GM21367 (cell line): ENCODE measurements around the gene CALHM3.

Experiments
- ATAC-seq: cut with Tn5 transposase; IDR thresholded peaks from one replicate; pipeline ENCODE4 v1.9.1; 2021; ENCODE audit not compliant: unreplicated experiment

CALHM3 gene

GRCh38 chr10:103475437-103475836 is 3.6 kb downstream of the CALHM3 start:
- no peak for ATAC-seq

DNA sequence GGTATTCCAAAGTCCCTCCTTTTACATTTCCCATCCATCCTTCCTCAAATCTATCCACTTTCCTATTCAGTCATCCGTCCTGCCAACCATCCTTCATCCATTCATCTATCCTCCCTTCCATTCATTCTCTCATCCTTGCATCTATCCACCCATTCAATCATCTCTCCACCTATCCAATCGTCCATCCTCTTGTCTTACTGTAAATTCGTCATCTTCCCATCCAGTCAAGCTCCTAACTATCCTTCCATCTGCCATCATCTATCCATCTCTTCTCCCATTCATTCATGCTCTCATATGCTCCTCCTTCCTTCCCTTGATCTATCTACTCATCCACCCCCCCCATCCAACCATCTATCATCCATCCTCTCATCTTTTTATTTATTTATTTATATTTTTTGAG is 5.0 kb downstream of the CALHM3 start:
- ATAC-seq = no peak

GRCh38 chr10:103473261-103473671 is 5.8 kb downstream of the CALHM3 start:
- ATAC-seq = no peak

DNA sequence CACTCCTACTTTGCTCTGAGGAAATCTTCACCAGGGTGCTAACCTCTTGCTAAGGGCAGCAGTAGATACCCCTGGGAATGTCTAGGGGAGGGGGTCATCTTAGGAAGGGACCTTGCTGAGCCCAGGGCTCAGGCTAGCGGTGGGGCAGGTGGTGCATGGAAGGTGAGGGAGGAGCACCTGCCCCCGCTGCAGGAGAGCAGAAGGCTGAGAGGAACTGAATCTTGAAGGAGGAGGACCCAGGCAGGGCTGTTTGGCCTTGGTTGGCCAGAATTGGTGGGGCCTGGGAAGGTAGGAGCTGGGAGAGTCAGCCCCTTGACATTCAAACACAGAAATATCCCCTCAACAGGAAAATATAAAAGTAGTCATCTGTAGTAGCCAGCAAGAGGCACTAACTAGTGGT is 7.0 kb downstream of the CALHM3 start:
- ATAC-seq = no peak

DNA sequence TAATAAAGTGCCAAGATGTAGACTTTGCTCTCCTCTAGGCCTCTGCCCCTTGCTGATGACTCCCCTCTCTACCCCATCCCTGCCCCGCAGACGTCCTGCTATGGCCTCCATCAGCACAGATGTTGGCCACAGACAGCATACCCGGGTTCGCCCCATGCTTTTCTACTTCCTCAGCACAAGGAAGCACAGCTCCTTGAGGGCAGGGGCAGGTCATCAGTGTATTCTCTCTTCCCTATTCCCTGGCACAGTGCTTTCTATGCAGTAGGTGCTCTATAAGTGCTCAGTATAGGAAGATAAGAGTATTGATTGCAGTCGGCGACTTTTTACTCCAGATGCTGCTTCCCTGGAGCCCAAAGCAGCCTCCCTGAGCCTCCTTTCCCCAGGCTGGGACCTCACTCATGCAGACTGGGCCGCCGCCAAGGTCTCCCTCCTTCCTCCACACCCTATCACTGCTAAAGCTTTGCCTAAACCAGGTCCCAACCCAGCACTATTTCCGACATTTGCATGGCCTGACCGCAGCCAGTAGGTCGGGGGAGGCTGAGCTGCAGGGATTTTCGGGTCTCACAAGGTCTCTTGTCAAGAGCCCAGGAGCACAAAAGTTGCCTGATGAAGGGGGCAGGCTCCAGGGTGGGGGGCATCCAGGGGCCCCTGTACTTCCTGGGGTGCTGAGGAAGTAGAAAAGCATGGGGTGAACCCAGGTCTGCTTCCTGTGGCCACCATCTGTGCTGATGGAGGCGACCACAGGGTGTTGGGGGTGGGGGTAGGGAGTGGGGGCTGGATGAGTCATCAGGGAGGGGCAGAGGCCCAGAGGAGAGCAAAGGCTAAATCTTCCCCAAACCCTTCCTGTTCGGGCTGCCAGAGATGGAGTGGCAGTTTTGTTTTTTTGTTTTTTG is 8.0 kb downstream of the CALHM3 start:
- peak; percentile 67 for ATAC-seq

DNA sequence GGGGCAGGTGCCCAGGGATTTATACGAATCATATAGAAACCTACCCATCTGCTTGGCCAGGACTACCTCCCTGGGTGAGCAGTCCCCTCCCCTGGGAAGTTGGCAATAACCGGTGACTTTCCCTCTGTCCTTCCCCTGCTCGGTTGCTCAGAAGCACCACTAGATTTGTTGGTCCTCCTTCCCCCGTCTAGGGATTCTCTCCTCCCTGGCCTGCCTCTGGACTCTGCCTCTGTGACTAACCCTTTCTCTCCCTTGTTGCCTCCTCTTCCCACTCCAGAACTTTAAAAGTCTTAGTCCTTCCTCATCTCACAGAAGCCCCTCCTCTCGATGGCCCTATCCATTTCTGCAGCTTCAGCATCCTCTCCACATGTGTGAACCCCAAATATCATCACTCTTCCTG is 9.8 kb downstream of the CALHM3 start:
- ATAC-seq = no peak

GRCh38 chr10:103467406-103467805 is 11.6 kb downstream of the CALHM3 start:
- peak; percentile 32 for ATAC-seq

GRCh38 chr10:103466734-103467133 is 12.3 kb downstream of the CALHM3 start:
- no peak for ATAC-seq

DNA sequence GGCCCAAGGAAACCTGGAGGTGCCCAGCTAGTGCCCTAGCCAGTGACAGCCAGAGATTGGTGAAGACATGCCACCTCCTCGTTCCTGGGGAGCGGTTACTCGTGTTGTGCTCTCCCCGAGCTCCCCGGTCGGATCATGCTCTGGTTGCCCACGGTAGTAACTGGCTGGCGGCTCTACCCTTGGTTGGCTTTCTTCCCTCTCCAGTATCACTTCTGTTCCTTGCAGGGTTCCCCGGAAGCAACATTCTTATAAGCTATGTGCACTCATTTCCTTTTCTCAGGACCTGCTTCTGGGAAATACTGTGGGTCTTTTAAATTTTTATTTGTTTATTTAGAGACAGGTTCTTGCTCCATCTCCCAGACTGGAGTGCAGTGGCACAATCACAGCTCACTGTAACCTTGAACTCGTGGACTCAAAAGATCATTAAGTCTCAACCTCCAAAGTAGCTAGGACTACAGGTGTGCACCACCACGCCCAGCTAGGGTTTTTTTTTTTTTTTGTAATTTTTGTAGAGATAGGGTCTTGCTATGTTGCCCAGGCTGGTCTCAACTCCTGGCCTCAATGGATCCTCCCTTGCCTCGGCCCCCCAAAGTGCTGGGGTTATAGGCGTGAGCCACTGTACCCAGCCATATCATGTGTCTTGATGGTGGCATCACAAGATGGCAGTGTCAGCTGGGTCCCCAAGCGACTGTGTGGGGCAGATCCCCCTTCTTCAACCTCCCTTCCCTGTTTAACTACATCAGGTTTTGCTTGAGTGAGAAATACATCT is 13.4 kb downstream of the CALHM3 start:
- no peak for ATAC-seq

- ATAC-seq = no peak
These were observed 15.5 kb downstream of the CALHM3 start for GRCh38 chr10:103463499-103463898.

- no peak for ATAC-seq
These were observed 19.4 kb downstream of the CALHM3 start for GRCh38 chr10:103459615-103460014.

DNA sequence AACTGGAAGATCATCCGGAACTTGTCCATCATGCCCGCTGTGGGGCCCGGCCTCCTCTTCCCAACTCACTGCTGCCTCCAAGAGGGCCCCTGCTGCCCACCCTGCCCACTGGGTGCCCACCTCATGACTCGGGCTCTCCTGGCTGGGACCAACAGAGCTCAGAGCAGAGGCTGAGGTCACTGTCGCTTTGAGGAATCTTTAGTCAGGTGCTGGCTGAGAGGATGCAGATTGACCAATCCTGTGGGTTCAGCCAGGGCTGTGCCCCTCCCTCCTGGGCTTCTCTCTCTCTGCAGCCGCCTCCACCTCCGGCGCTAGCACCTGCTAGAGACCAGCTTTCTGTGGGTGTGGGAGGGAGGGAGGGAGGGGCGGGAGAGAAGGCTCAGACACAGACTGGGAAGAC is 20.3 kb downstream of the CALHM3 start, which contains the start of gene CALHM1:
Gene CALHM1 (minus strand): TSS at position 181 of the 400 bp plus-strand sequence. CDS start 149 bp downstream, at position 32.
- peak; percentile 62 for ATAC-seq

DNA sequence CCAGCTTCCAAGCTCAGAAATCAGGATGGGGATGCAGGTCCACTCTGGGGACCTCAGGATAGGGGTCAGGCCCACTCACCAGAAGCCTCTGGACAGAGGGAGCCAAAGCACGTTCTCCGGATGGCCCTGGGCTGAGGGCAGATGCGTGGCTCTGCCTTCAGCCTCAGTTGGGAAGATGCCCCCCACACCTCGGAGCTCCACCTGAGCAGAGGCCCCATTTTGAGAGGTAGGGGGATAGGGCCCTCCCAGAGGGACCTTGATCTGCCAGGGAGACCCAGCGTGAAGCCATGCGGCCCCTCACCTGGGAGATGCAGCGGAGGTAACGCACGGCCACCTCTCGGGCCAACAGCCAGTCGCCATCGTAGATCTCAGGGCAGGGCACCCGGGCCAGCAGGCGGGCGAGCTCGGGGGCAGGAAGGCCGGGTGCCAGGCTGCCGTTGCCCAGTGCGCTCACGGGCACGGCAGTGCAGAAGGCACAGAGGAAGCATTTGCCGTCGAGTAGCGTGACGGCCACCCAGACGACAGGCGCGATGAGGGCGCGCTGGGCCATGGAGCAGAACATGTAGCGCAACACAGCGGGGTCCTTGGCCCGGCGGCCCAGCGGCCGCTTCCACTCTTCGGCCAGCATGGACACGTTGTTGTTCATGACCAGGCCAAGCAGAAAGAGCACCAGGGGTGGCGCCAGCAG is 21.0 kb downstream of the CALHM3 start:
- ATAC-seq = no peak

- no peak for ATAC-seq
These were observed 21.8 kb downstream of the CALHM3 start for GRCh38 chr10:103457176-103457712.

DNA sequence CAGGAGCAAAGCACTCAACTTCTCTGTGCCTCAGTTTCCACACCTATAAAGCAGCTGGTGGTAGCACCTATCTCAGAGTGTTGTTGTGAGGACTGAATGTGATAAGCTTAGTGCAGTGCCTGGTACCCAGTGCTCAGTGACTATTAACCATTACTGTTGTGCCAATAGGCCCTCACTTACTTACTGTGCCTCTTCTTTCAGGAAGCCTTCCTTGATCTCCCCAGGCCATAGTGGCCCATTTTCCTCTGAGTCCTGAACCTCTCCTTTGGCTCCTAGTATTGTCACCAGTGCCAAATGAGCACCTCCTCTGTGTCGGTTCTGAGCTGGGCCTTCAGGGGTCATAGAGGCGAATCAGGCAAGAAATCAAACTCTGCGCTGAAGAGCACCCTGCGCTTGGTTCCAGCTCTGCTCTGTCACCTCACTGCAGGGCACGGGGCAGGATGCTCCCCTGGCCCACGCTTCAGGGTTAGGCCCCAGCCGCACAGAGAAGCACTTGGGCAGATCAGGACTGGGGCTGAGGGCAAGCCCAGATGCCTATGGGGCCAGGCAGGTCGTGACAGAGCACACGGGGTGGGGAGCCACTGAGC is 22.9 kb downstream of the CALHM3 start:
- no peak for ATAC-seq

DNA sequence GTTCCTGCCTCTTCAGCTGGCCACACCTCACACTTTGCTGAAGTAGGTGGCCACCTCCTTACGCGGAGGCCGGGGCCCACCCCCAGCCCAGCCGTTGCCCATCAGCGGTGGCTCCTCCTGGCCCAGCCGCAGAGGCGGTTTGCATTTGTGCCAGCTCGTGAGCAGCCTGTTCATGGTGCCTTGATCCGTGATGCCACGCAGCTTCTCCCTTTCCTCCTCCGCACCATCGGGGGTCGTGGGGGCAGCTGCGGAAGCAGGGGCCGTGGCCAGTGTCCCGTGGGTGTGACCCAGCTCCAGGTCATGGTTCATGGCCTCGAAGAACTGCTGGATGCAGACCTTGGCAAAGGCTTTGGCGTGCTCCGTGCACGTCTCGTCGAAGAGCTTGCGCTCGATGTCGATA is 23.8 kb downstream of the CALHM3 start:
- ATAC-seq = no peak

- ATAC-seq = no peak
These were observed 25.0 kb downstream of the CALHM3 start for GRCh38 chr10:103454026-103454425.

DNA sequence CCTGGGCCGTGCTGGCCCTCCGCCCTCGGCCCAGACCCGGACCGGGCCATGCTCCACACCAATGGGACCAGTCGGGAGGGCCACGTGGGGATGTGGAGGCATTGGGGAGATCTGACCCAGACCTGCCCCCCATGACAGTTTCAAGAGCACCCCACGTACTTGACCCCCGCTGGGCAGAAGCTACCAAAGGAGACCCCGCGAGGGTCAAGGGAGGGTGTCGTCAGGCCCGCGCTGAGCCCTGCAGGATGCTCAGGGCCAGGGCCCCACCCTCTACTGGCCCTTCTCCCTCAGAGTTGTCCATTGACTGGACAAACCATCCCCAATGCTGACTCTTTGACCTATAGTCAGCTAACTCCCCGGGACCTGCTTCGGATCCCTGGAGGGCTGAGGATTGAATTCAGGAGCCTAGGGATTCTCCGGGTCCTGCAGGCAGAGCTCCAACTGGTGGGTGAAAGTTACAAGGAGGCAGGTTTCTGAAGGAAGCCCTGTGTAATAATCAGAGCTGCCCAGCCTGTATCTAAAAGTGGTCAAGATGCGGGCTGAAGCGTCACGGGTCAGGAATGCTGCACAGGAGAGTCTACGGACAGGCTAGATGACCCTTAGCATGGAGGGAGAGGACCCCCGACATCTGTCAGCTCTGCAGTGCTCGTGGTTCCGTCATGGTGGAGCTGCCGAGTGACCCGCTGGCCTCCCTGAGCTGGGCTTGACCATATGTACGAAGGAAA is 26.4 kb downstream of the CALHM3 start:
- no peak for ATAC-seq

DNA sequence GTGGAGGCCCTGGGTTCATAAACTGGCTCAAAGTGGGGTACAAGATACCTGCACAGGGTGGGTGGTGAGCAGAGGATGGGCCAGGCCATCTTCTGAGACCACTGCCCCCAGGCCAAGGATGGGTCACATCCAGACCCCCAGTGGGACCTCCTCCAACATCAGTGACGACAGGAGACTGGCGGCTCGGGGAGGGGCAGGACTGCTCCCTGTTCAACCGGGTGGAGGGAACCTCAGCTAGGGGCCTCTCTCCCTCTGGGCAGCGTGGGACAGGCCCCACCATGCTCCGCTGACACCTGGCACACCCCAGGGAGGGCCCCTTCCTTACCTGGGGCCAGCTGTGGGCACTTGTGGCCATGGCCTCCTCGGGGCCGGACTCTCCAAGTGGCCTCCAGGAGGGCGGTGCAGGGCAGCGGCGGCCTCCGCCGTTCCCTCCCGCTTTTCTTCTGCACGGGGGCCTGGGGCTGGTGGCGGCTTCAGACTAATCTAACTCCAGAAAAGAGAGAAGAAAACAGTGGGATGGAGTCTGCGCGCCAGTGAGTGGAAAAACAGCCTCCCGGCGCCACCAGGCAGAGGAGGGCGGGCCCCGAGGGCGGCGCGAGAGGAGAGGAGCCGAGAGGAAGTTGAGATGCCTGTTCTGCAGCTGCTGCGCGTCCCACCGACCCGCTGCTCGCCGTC is 27.1 kb downstream of the CALHM3 start, which contains the start of gene CALHM2:
Gene CALHM2 (minus strand): TSS at position 540 of the 675 bp plus-strand sequence. CDS start 2,429 bp downstream, outside the sequence.
- peak; percentile 66 for ATAC-seq
